ENCODE results near the gene REPIN1. TPM values are rescaled to one million over a fixed set of nuclear protein-coding genes. Genes with fewer than 3 reads are reported as not detected.

The REPIN1 gene
- total and polyA plus RNA-seq, 2 donors (not counting 1 experiment from before 2014, with no cell fraction given) = 165 to 190 TPM

GRCh38 chr7:150368884-150369747 is 494 bp downstream of the REPIN1 start:
- peak overlapping the region; percentile 62 to 98 (median 82) for H3K4me3 ChIP-seq (ENCODE audit: control extremely low read depth in 1 of 5, extremely low read depth in 1 of 5, insufficient read depth in 1 of 5, low read depth in 2 of 5, low read length in 4 of 5)

More at GRCh38 chr7:150368884-150369747, 494 bp downstream of the REPIN1 start:
- WGBS (ENCODE audit: insufficient coverage) = under 1% methylated on average over 55 of the region's 58 CpGs
- Histone ChIP-seq H3K4me1 (ENCODE audit: control insufficient read depth in 2 of 2, insufficient read depth in 2 of 2, low read length in 2 of 2) (peaks cover 49 to 68% of the 10 kb centered on the region in 2 donors), H3K27me3 (replicated peaks in 1 of 4; ENCODE audit: control extremely low read depth in 1 of 4, control insufficient read depth in 3 of 4, insufficient read depth in 4 of 4, low read length in 3 of 4) (no peaks in the 10 kb centered on the region), H3K9ac (ENCODE audit: low read length) (peak overlapping the region; percentile 88), H3K27ac (ENCODE audit: low read length in 2 of 2) (peak overlapping the region; percentile 98 to 99), H3K9me3 (ENCODE audit: control extremely low read depth in 1 of 3, control insufficient read depth in 2 of 3, insufficient read depth in 1 of 3, low read length in 2 of 3) (no peaks in the 10 kb centered on the region), H3K4me2 (replicated peaks; ENCODE audit: low read depth, low read length, poor library complexity, severe bottlenecking) (peak overlapping the region; percentile 85), H4K20me1 (ENCODE audit: control insufficient read depth, insufficient read depth, low read length, poor library complexity, severe bottlenecking) (peaks cover 26% of the 10 kb centered on the region), H3K36me3 (replicated peaks in 1 of 2; ENCODE audit: control extremely low read depth in 1 of 2, control insufficient read depth in 1 of 2, extremely low read depth in 1 of 2, insufficient read depth in 2 of 2, low read length in 1 of 2) (peaks cover 0 to 31% of the 10 kb centered on the region in 2 experiments), H2AFZ (ENCODE audit: insufficient read depth, low read depth, low read length, poor library complexity, severe bottlenecking) (peak overlapping the region; percentile 76), H3K79me2 (ENCODE audit: control insufficient read depth, insufficient read depth, low read length) (peaks cover 31% of the 10 kb centered on the region)
- intact Hi-C loops (cut with micrococcal nuclease) = loop anchor here (1.0 to 10.0 kb wide), 4 partner anchors 9 to 690 kb away; partner anchors contain the start of genes ABCB8, ATG9B and SLC4A2
- Mint-ChIP-seq H3K9me3 (ENCODE audit: insufficient read depth) (no peaks in the 10 kb centered on the region), H3K27me3 (no peaks in the 10 kb centered on the region), H3K4me3 (peak overlapping the region; percentile 92), H3K27ac (peak overlapping the region; percentile 98), H3K4me1 (peaks cover 69% of the 10 kb centered on the region)
- TF ChIP-seq CTCF (IDR thresholded peaks at IDR 0.05) = no peak
- TF ChIP-seq EZH2 (IDR thresholded peaks at IDR 0.05; ENCODE audit: borderline replicate concordance, insufficient read depth, low read depth, low read length, poor library complexity, severe bottlenecking) = no peak
- DNase-seq (peak; percentile 87), ATAC-seq (ENCODE audit: low read depth) (peak; percentile 48)
- ChIA-PET POLR2A (interaction anchor here (0.6 to 6.6 kb wide), 5 partner anchors 10 to 38 kb away, joined by 4 to 120 read pairs (median 4); partner anchors contain the start of gene ZNF775), CTCF (interaction anchor here (0.6 to 7.3 kb wide), 8 partner anchors 9 to 883 kb away, joined by 3 to 71 read pairs (median 4); a partner anchor contains a TSS)
